Measurements from ENCODE around the gene GPR78.

GPR78 gene

GRCh38 chr4:8587469-8588195 is 7.4 kb downstream of the GPR78 start:
- DNase-seq, result no peak

DNA sequence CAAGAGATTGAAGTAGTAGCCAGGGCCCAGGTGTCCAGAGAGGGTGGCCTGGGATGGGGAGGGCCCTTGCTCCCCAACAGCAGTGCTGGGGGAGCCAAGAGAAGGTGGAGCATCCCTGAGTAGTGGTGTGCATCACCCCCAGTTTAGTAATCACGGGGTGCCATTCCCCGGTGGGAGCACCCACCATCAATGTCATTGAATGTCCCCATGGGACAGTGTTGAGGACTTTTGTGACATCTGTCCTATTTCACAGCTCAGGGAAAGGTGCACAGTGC is 7.9 kb downstream of the GPR78 start:
- no peak for DNase-seq

DNA sequence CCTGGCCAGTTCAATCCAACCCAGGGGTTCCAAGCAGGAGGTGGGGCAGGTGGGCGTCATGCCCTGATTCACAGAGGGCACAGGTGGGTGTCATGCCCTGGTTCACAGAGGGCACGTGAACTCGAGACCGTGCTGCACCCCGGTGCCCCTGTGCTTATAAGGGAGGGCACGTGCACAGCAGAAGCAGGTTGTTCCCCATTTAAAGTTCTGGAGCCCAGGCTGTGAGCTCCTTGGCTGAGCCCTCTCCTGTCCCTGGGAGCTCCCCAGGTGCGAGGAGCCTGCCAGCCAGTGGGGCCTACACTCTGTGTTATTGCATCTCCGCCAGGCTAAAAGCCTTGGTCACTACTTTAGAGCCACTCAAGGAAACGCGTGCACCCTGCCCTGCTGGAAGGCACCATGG is 9.1 kb downstream of the GPR78 start:
- no peak for DNase-seq

DNA sequence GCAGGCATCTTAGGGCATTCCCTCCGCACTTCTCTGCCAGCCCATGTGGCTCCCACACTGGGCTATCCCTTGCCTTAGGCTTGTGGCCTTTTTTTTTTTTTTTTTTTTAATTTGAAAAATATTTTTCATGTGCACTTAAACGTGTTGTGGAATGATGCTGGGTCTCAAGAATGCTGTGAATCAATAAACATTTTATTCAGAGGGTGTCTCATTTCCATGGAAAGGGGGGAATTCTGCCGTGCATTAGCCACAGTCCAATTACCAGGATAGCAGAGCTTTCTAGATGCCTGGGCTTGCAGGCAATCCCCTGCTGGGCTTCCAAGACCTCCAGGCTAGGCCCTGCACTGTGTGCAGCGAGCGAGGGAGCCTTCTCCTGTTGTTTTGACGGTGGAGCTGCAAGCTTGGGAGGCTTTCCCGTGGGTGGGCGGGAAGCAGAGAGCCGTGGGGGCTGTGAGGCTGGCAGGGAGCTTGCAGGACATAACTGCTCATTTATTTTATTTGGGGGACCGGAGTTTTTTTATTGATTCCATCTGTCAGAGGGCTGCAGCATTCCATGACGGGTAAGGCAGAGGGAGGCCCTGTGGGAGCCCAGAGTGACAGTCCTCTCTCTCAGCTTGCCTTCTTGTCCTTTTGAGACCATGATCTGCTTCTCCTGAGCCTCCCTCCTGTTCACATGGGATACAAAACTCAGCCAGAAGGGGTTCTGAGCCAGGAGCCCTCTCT is 9.8 kb downstream of the GPR78 start:
- DNase-seq, result no peak

DNA sequence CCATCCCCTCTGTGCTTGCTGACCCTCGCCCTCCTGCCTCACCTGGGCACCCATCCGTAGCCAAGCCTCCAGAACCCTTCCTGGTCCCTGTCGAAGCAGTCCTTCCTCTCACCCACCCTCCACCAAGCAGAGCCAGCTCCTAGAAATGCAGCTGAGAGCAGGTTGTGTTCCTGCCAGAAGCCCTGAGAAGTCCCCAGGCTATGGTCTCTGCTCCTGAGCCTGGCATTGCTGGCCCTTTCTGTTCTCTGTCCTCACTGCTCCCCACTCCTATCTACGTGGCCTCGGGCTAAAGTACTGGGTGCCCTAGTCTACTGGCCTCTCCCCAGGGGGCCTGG is 10.3 kb downstream of the GPR78 start:
- DNase-seq, result no peak

DNA sequence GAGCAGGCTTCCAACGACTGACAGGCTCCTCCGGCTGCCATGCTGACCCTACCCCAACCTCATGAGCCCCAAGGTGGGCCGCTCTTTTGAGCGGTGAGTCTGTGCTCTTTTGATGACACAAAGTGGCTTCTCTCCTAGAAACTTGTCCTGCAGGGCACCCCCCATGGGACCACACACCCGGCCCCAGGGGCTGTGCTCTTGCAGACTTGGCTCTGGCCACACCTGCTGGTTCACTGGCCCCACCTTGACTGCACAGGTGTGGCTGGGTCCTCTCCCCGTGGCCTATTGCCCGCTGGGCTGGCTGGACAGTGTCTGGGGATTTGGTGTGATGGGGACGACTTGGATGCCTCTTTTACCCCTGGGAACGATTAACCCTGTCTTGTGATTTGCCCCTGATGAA is 10.9 kb downstream of the GPR78 start:
- DNase-seq, result no peak

GRCh38 chr4:8591626-8592365 is 11.6 kb downstream of the GPR78 start:
- DNase-seq, result no peak

DNA sequence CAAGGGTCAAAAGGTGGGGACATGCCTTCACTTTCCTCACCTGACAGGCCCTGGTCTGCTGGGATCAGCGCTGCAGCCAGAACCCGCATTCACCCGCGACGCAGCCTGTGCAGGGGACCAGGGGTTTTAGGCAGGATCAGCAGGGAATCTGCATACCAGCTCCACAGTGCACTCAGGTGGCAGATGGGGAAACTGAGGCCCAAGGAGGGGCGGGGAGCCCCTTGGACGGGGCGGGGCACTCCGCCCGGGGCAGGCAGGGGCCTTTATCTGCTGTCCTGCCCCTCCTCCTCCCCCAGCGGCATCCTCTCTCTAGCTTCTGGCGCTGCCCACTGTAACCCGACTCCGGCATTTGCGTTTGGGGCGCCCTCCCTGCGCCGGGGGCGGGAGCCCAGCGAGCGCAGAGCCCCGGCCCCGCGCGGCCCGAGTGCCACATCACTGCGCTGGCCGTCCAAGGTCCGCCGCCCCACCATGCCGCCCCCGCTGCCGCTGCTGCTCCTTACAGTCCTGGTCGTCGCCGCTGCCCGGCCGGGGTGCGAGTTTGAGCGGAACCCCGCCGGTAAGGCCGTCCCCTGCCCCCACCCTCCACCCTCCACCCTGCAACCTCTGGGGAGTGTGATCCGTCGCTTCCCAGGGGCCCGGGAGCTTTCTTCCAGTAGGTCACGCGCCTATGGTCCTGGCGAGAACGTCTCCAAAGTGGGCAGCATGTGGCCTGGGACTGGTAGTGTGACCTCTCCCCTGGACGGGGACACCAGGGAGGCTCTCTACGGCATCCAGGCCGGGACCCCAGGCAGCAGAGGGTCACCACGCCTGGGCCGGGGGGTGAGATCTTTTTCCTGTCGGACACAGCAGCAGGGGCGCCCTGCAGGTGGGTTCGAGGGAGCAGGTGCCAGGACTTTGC is 12.4 kb downstream of the GPR78 start, which contains the start of gene CPZ:
CPZ (plus strand) TSS at position 400 of the 898 bp plus-strand sequence; CDS start at position 469, 69 bp downstream.
- DNase-seq, result no peak

GRCh38 chr4:8593264-8594096 is 13.3 kb downstream of the GPR78 start:
- no peak for DNase-seq

GRCh38 chr4:8594097-8595038 is 14.2 kb downstream of the GPR78 start:
- DNase-seq, result no peak

DNA sequence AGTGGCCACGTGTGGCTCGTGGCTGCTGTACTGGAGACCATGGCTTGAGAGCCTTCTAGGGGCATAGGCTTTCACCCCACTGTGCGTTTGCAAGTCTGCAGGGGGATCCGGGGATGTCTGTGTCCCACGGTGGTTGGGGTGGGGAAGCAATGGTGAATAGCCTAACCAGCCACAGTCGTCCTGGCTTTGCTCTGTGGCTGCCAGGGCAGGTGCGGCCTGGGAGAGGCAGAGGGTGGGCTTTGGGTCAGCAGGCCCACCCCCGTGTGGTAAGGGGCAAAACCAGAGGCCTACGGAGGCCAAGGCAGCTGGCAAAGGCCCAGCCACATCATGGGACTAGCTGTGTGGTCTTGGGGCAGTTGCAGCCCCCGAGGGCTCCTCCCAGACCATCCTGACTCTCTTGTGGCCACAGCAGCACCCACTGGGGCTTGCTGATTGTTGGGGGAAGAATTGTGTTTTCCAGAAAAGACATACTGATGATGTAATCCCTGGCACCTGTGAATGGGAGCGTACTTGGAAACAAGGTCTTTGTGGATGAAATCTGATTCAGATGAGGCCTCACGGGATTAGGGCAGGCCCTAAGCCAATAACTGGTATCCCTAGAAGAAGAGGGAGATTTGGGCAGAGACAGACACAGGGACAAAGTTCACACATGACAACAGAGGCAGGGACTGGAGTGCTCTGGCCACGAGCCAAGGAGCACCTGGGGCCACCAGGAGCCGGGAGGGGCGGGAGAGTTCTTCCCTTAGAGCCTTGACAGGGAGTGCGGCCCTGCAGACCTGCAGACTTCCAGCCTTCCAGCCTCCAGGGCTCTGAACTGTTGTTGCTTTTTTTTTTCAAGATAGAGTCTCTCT is 15.3 kb downstream of the GPR78 start:
- DNase-seq, result no peak

DNA sequence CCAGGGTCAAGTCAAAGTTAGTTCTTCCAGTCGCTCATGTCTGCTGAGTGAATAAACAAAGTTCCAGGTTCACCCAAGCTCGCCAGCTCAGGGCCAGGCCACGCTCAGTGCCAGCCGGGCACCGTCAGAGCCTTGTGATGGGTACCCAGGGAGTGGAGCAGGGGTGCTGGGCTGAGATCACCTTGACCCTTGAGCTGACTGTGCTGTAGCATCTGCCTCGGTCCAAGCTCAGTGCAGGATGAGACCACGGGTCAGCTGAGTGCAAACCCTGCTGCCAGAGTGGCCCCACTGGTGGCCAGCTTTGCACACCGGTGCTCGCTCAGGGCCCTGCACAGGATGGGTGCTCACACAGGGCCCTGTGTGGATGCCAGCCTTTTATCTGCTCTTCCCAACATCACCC is 16.7 kb downstream of the GPR78 start:
- DNase-seq, result no peak

DNA sequence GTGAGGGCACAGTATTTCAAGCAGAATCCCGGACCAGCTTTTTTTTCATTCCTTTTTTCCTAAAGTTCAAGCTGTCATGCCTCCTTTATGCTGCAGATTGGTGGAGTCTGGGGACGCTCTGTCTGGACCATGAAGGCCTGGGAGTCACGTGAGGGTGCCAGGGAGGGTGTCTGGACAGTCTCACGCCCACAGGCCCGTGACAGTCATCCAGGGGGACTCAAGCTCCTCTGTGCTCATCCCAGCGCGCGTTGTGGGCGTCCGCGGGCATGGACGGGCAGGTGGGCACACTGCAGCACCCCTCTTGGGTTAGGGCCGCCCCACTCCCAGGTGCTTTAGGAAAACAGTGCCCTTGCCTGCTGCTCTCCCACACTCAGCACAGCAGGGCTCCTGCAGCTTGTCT is 17.1 kb downstream of the GPR78 start:
- DNase-seq, result no peak

DNA sequence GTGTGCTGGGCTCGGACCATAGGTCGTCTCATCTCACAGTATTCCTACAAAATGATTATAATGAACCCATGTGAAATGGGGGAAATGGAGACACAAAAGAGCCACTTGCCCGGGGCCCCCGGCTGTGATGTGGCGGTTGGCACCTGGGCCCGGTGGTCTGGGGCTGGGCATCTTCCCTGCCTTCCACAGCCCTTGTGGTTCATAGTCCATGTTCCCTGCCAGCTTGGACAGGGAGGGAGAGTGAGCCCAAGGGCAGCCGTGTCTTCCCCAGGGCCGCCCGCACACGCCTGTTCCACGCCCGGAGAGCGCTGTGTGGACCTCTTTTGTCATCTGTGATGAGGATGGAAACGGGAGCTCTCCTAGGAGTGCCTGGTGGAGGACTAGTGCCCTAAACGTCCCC is 17.6 kb downstream of the GPR78 start:
- DNase-seq, result no peak

DNA sequence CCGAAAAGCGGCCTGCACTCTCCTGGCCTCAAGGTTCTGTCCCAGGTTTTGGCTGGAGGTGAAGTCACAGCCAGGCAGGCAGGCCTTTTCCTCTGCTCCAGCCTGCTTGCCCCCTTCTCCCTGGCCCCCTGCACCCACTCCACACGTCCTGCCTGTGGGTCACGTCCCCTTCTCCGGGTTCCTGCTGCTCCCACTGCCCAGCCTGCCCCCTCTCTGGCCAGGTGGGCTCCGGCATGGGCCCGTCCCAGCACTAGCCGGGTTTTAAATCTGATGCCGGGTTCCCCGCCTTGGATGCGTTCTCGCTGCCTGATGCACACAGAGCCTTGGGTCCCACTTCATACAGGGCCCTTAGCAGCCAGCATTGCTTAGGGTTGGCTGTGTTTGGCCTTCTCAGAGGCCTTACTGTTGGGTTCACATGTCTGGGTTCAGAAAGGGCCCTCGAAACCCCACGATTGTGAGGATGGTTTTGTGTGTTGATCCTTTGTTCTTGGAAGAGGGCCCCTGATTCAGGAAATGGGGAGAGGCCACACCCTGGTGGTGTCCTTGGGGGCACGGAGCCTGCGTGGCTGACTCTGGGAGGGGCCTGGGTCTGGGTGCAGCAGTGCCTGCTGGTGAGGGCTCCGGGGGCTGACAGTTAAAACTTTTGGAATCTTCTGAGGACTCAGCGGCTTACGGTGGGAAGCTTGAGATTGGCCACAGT is 18.3 kb downstream of the GPR78 start:
- no peak for DNase-seq

DNA sequence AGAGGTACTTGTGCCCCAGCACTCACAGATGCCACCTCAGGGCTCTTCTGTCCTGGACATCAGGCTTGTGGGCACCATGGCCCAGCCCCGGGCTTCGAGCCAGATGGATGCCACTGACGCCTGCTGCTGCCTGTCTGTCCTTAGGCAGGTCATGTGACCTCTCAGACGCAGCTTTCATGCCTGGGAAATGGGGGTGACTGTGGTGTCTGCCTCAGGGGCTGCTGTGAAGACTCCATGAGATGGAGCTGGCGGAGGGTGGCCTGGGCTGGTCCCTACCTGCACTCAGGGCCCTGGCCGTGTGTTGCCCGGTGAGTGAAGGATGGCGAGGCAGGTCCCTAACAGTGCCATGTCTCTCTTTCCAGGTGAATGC is 18.9 kb downstream of the GPR78 start:
- no peak for DNase-seq

DNA sequence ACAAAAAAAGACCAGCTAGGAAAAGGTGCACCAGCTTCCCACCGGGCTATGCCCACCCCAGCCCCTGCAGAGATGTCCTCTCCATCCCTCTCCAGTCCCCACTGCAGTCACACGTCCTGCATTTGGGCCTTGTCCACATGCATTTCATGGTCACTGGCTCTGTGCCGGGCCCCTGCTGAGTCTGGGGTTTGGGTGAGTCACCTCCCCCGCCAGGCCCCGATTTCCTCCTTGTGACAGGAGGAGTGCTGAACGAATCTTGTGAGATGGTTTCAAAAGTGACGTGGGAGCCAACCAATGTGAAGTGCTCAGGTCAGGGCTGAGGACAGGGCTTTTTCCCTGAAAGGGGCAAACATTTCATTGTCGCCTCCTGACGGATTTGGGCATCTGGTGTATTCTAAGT is 19.5 kb downstream of the GPR78 start:
- no peak for DNase-seq

GRCh38 chr4:8600266-8600665 is 20.1 kb downstream of the GPR78 start:
- DNase-seq, result no peak

GRCh38 chr4:8600686-8601085 is 20.5 kb downstream of the GPR78 start:
- DNase-seq, result no peak

- no peak for DNase-seq
Measured at GRCh38 chr4:8601086-8601485, 20.9 kb downstream of the GPR78 start.

Data from stimulated activated CD4-positive, alpha-beta T cell treated with anti-CD3 and anti-CD28 coated beads, Interleukin-4, amount 100 ng/mL, for 1 hour (primary cell).